Amniotic stem cell (primary cell): ENCODE results near the gene COL18A1.

Experiments used
- DNase-seq: peaks from one replicate; lab custom pipeline; 2025; lab: John Stamatoyannopoulos, UW

Gene COL18A1

GRCh38 chr21:45480701-45481500 lies 75.9 kb downstream of the COL18A1 start:
- DNase-seq = no peak

- no peak for DNase-seq
Measured at GRCh38 chr21:45481566-45481965, 76.6 kb downstream of the COL18A1 start.

- DNase-seq = no peak
Measured at GRCh38 chr21:45481977-45482898, 77.3 kb downstream of the COL18A1 start.

GRCh38 chr21:45482899-45483821 lies 78.2 kb downstream of the COL18A1 start:
- DNase-seq = no peak

GRCh38 chr21:45484318-45484717 lies 79.4 kb downstream of the COL18A1 start:
- no peak for DNase-seq

- no peak for DNase-seq
Measured at GRCh38 chr21:45485686-45486442, 80.9 kb downstream of the COL18A1 start.

GRCh38 chr21:45486443-45487160 lies 81.6 kb downstream of the COL18A1 start:
- DNase-seq = no peak

GRCh38 chr21:45487161-45487806 lies 82.3 kb downstream of the COL18A1 start:
- DNase-seq = no peak

GRCh38 chr21:45487891-45488600 lies 83.1 kb downstream of the COL18A1 start:
- DNase-seq = no peak

- no peak for DNase-seq
Measured at GRCh38 chr21:45488931-45489721, 84.2 kb downstream of the COL18A1 start.

- no peak for DNase-seq
Measured at GRCh38 chr21:45489722-45489982, 84.7 kb downstream of the COL18A1 start.

- DNase-seq = no peak
Measured at GRCh38 chr21:45490049-45490731, 85.2 kb downstream of the COL18A1 start.

- DNase-seq = no peak
Measured at GRCh38 chr21:45491056-45491455, 86.1 kb downstream of the COL18A1 start.

- DNase-seq = no peak
Measured at GRCh38 chr21:45491623-45492022, 86.7 kb downstream of the COL18A1 start.

- DNase-seq = no peak
Measured at GRCh38 chr21:45492765-45493164, 87.8 kb downstream of the COL18A1 start.

- no peak for DNase-seq
Measured at GRCh38 chr21:45493401-45494001, 88.5 kb downstream of the COL18A1 start.

- no peak for DNase-seq
Measured at GRCh38 chr21:45494135-45494850, 89.3 kb downstream of the COL18A1 start.
